OCI-LY7 (cell line): ENCODE data around the gene RFX5.

ENCODE experiments used
- EZH2phosphoT487 ChIP-seq: fragments of 200-600 bp; sonication (generic); IDR thresholded peaks from 2 replicates; pipeline ENCODE4 v1.6.1; 2018; ENCODE audit warnings: low read depth, borderline replicate concordance, mild to moderate bottlenecking, mixed run types, antibody characterized with exemption, low read length, moderate library complexity, mixed read lengths
- TF ChIP-seq, protein P1 (sequence below): fragments of 200-600 bp; sonication (generic); conservative IDR thresholded peaks from 2 replicates; pipeline ENCODE4 v1.5.1; 2014; ENCODE audit warnings: mild to moderate bottlenecking, antibody characterized with exemption, low read length, moderate library complexity, mixed read lengths

DNA sequence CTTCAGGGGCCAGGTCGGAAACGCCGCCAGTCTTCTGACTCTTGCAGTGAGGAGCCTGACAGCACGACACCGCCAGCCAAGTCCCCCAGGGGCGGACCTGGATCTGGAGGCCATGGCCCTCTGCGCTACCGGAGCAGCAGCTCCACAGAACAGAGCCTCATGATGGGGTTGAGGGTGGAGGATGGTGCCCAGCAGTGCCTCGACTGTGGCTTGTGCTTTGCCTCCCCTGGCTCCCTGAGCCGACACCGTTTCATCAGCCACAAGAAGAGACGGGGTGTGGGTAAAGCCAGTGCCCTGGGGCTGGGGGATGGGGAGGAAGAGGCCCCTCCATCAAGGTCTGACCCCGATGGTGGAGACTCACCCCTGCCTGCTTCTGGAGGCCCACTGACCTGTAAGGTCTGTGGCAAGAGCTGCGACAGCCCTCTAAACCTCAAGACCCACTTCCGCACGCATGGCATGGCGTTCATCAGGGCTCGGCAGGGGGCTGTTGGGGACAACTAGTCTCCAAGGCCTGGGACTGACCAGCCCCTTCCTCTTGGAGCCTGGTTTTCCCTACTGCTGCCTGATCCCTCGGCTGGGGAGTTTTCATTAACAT, 56.2 kb downstream of the RFX5 start:
- TF ChIP-seq, protein P1, sequence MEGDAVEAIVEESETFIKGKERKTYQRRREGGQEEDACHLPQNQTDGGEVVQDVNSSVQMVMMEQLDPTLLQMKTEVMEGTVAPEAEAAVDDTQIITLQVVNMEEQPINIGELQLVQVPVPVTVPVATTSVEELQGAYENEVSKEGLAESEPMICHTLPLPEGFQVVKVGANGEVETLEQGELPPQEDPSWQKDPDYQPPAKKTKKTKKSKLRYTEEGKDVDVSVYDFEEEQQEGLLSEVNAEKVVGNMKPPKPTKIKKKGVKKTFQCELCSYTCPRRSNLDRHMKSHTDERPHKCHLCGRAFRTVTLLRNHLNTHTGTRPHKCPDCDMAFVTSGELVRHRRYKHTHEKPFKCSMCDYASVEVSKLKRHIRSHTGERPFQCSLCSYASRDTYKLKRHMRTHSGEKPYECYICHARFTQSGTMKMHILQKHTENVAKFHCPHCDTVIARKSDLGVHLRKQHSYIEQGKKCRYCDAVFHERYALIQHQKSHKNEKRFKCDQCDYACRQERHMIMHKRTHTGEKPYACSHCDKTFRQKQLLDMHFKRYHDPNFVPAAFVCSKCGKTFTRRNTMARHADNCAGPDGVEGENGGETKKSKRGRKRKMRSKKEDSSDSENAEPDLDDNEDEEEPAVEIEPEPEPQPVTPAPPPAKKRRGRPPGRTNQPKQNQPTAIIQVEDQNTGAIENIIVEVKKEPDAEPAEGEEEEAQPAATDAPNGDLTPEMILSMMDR: no peak
- no peak for TF ChIP-seq EZH2phosphoT487
